ENCODE data around the gene ZNF398.

The ZNF398 gene

DNA sequence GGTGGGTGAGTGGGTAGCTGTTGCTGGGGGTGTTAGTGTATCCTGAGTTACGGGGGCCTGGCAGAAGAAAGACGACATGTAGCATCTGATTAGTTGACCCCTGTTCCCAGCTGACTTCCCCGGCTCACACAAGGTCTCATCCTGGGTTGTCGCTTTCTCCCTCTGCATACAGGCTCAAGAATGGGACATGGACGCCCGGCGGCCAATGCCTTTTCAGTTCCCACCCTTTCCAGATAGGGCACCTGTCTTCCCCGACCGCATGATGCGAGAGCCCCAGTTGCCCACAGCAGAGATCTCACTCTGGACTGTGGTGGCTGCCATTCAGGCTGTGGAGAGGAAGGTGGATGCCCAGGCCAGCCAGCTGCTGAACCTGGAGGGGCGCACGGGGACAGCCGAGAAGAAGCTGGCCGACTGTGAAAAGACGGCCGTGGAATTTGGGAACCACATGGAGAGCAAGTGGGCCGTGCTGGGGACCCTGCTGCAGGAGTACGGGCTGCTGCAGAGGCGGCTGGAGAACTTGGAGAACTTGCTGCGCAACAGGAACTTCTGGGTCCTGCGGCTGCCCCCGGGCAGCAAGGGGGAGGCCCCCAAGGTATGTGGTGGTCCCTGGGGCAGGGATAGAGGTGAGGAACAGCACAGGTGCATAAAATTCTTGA, 51.0 kb downstream of the ZNF398 start:
- TF ChIP-seq TCF12 (IDR thresholded peaks at IDR 0.05; ENCODE audit: low read depth) (no peak), TEAD4 (IDR thresholded peaks at IDR 0.05) (no peak), NFIC (IDR thresholded peaks at IDR 0.05) (no peak), CEBPB (IDR thresholded peaks at IDR 0.05) (no peak), ZBTB7A (IDR thresholded peaks at IDR 0.05; ENCODE audit: low read depth) (no peak), TAF1 (IDR thresholded peaks at IDR 0.05; ENCODE audit: low read depth) (no peak)
- TF ChIP-seq, protein P1, sequence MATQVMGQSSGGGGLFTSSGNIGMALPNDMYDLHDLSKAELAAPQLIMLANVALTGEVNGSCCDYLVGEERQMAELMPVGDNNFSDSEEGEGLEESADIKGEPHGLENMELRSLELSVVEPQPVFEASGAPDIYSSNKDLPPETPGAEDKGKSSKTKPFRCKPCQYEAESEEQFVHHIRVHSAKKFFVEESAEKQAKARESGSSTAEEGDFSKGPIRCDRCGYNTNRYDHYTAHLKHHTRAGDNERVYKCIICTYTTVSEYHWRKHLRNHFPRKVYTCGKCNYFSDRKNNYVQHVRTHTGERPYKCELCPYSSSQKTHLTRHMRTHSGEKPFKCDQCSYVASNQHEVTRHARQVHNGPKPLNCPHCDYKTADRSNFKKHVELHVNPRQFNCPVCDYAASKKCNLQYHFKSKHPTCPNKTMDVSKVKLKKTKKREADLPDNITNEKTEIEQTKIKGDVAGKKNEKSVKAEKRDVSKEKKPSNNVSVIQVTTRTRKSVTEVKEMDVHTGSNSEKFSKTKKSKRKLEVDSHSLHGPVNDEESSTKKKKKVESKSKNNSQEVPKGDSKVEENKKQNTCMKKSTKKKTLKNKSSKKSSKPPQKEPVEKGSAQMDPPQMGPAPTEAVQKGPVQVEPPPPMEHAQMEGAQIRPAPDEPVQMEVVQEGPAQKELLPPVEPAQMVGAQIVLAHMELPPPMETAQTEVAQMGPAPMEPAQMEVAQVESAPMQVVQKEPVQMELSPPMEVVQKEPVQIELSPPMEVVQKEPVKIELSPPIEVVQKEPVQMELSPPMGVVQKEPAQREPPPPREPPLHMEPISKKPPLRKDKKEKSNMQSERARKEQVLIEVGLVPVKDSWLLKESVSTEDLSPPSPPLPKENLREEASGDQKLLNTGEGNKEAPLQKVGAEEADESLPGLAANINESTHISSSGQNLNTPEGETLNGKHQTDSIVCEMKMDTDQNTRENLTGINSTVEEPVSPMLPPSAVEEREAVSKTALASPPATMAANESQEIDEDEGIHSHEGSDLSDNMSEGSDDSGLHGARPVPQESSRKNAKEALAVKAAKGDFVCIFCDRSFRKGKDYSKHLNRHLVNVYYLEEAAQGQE (IDR thresholded peaks at IDR 0.05; ENCODE audit: low read depth) = no peak

DNA sequence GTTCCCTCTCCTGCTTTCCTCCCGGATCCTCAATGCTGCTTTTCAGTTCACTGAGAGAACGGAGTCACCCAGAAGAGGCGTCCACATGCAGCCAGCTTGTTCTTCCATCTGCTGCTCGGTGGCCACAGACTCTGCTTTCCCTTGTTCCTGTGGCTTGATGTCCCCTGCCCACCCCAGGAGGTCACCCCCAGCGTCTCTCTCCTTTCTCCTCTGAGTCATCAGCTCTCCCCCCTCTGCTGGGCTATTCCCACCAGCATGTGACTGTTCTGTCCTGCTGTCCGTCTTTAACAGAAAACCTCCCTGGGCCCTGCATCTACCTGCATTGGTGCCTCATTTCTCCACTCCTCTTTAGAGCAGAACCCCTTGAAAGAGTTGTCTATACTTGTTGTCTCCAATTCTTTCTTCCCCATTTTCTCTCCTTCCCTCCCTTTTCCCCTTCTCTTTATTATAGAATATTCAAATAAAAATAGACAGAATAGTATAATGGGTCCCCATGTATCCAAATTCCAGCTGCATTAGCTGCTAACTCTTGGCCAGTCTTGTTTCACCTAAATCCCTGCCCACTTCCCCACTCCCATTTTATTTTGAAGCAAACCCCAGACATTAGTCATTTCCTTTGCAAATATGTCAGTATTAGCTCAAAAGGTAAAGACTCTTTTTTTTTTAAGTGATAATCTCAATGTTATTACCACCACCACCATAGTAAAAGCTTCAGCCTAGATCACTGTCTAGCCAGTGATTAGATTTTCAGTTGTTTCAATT, 52.2 kb downstream of the ZNF398 start:
- TF ChIP-seq NFIC (IDR thresholded peaks at IDR 0.05) (no peak), EP300 (IDR thresholded peaks at IDR 0.05; ENCODE audit: borderline replicate concordance) (no peak), ZBTB7A (IDR thresholded peaks at IDR 0.05; ENCODE audit: low read depth) (no peak), YY1 (IDR thresholded peaks at IDR 0.05; ENCODE audit: low read depth) (no peak), TEAD4 (IDR thresholded peaks at IDR 0.05) (no peak), TCF12 (IDR thresholded peaks at IDR 0.05; ENCODE audit: low read depth) (no peak), CREB1 (IDR thresholded peaks at IDR 0.05; ENCODE audit: low read depth) (no peak), CEBPB (IDR thresholded peaks at IDR 0.05) (no peak), FOXM1 (IDR thresholded peaks at IDR 0.05; ENCODE audit: borderline replicate concordance, low read depth) (no peak)
- TF ChIP-seq, protein P2, sequence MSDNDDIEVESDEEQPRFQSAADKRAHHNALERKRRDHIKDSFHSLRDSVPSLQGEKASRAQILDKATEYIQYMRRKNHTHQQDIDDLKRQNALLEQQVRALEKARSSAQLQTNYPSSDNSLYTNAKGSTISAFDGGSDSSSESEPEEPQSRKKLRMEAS (IDR thresholded peaks at IDR 0.05) = no peak
- TF ChIP-seq, protein P3, sequence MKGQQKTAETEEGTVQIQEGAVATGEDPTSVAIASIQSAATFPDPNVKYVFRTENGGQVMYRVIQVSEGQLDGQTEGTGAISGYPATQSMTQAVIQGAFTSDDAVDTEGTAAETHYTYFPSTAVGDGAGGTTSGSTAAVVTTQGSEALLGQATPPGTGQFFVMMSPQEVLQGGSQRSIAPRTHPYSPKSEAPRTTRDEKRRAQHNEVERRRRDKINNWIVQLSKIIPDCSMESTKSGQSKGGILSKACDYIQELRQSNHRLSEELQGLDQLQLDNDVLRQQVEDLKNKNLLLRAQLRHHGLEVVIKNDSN (IDR thresholded peaks at IDR 0.05) = no peak

DNA sequence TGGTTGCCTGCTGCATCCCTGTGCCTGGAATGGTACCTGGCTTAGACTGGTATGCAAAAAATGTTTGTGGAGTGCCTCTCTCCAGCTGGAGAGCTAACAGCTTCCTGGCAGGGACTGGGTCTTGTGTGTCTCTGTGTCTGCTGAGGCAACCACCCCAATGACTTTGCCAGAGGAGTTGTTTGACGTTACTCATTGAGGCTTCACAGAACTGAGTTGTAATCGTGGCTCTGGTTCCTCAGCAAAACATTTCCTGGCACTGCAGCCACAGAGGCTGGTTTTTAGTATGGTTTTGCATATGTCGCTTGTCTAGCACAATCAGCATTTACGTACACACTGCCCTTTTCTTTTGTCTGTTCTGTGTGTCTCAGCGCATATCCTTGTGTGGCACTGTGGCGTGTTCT, 55.6 kb downstream of the ZNF398 start:
- TF ChIP-seq YY1 (IDR thresholded peaks at IDR 0.05; ENCODE audit: low read depth) (no peak), TEAD4 (IDR thresholded peaks at IDR 0.05) (no peak), NFIC (IDR thresholded peaks at IDR 0.05) (no peak), EP300 (IDR thresholded peaks at IDR 0.05; ENCODE audit: borderline replicate concordance) (no peak), CEBPB (IDR thresholded peaks at IDR 0.05) (no peak), TAF1 (IDR thresholded peaks at IDR 0.05; ENCODE audit: low read depth) (no peak), EGR1 (IDR thresholded peaks at IDR 0.05) (no peak)
- TF ChIP-seq, protein P3 (IDR thresholded peaks at IDR 0.05) = no peak

DNA sequence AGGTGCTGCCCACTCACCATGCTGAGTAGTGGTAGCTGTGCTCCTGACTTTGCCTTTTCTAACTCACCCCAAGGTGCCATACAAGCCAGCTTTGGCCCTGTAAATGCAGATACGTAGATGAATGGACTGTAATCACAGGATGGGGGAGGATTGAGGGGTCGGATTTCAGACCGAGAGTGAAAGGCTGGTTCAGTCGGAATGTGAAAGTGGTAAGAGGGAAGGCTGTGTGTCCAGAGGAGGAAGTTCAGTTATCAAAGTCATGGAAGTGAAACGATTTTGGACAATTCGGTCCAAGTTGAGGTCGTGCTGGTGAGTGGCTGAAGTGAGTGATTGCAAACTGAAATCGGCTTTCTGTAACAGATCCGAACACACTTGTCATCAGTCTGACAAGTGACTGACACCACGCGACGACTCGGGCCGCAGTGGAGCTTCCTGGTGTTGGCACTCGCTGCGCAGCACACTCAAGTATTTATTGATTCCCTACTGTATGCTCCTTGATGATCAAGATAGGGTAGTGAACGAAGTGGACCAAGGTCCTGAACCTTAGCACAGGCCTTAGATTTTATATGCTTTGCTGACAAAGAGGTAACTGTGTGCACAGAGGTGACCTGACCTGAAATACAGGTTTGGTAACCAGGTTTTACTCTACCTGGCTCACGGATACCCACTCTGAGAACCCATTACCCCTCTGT, 58.6 kb downstream of the ZNF398 start:
- TF ChIP-seq EP300 (IDR thresholded peaks at IDR 0.05; ENCODE audit: borderline replicate concordance) = no peak
- no peak for TF ChIP-seq RAD21 (IDR thresholded peaks at IDR 0.05; ENCODE audit: low read depth)
- TF ChIP-seq NFIC (IDR thresholded peaks at IDR 0.05) = no peak
- TF ChIP-seq TEAD4 (IDR thresholded peaks at IDR 0.05) = no peak
- no peak for TF ChIP-seq FOXM1 (IDR thresholded peaks at IDR 0.05; ENCODE audit: borderline replicate concordance, low read depth)
- TF ChIP-seq, protein P2 (IDR thresholded peaks at IDR 0.05) = no peak

DNA sequence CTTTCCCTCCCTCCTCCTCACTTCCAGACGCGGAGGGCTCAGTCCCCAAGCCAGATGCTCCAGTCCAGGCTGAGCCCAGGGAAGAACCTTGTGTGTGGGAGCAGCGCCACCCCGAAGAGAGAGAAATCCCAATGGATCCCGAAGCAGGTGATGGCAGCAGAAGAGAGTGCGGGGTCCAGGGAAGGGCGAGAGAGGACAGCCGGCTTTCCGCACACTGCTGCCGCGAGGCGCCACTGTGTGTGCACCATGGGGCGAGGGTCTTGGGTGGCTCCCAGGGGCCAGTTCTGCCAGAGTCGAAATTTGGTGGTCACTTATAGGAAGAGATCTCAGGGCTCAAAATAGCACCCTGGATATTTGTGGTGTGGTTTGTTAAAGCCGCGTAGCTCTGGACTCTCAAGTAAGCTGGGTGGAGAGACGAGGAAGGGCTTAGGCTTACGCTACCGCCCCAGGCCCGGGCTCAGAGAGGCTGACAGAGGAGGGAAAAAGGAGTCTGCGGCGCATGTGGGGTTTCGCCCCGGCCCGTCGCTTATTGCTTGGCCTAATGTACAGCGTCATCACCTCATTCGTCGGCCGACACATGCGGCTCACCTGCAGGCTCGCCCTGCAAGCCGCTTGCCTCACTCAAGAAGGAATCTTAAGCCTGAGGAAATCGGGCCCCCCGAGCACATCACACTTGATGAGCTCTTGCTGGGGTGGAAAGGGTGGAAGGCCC, 60.2 kb downstream of the ZNF398 start:
- TF ChIP-seq, protein P2 (IDR thresholded peaks at IDR 0.05) = no peak
- TF ChIP-seq, protein P1 (IDR thresholded peaks at IDR 0.05; ENCODE audit: low read depth) = no peak
- TF ChIP-seq ZBTB7A (IDR thresholded peaks at IDR 0.05; ENCODE audit: low read depth) = no peak
- TF ChIP-seq EGR1 (IDR thresholded peaks at IDR 0.05) = no peak
- no peak for TF ChIP-seq TCF12 (IDR thresholded peaks at IDR 0.05; ENCODE audit: low read depth)
- TF ChIP-seq, protein P3 (IDR thresholded peaks at IDR 0.05) = no peak
- no peak for TF ChIP-seq EP300 (IDR thresholded peaks at IDR 0.05; ENCODE audit: borderline replicate concordance)
- no peak for TF ChIP-seq CEBPB (IDR thresholded peaks at IDR 0.05)
- TF ChIP-seq RAD21 (IDR thresholded peaks at IDR 0.05; ENCODE audit: low read depth) = no peak
- TF ChIP-seq FOXM1 (IDR thresholded peaks at IDR 0.05; ENCODE audit: borderline replicate concordance, low read depth) = no peak
- TF ChIP-seq YY1 (IDR thresholded peaks at IDR 0.05; ENCODE audit: low read depth) = no peak
- TF ChIP-seq NFIC (IDR thresholded peaks at IDR 0.05) = no peak
- TF ChIP-seq CREB1 (IDR thresholded peaks at IDR 0.05; ENCODE audit: low read depth) = no peak
- TF ChIP-seq TEAD4 (IDR thresholded peaks at IDR 0.05) = no peak

Data from Ishikawa (cell line).